Stimulated activated CD4-positive, alpha-beta T cell treated with anti-CD3 and anti-CD28 coated beads, Interleukin-4, amount 100 ng/mL, for 1 hour (primary cell): Measurements from ENCODE around the gene ITGB6.

Source experiments
- DNase-seq: peaks from one replicate; pipeline ENCODE4 v3.0.0-alpha.2; 2020

ITGB6 gene

GRCh38 chr2:160076914-160077313 is 123.2 kb downstream of the ITGB6 start:
- DNase-seq = no peak

DNA sequence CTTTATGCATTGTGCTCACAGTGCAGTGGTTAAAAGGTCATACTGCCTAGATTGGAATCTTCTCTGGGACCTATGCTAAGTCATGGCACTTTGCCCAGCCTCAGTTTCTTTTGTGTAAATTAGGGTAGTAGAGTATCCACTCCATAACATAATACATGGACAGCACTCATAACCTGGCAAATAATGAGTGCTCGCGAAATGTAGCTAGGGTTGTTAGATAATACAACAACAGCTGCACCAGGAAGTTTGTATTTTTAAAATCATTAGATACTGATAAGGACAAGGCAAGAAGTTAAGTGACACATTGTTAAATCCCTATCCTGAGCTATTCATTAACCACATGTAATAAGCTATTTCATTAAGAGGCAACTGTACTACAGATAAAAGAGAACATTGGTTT is 123.8 kb downstream of the ITGB6 start:
- no peak for DNase-seq

- DNase-seq = no peak
These were observed 124.9 kb downstream of the ITGB6 start for GRCh38 chr2:160075171-160075570.

DNA sequence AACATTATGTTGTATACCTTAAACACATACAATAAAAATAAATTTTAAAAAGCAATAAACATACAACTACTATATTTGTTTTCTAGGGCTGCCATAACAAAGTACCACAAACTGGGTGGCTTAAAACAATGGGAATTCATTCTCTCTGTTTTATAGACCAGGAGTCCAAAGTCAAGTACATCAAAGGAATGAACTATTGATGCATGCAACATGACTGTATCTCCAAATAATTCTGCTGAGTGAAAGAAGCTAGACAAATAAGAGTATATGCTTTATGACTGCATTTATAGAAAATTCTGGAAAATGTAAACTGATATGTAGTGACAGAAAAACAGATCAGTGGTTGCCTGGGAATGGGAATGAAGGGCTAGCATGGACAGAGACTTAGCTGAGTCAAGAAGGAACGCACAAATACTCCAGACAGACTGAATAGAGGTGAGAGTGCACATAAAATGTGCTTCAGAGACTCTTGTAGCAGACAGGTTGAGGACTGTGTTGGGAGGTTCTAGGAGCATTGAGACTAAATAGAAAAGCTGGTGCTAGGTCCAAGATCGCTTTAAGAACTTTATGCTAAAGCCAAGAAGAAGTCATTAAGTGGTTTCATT is 126.7 kb downstream of the ITGB6 start:
- no peak for DNase-seq

- DNase-seq = no peak
These were observed 131.2 kb downstream of the ITGB6 start for GRCh38 chr2:160068906-160069305.

DNA sequence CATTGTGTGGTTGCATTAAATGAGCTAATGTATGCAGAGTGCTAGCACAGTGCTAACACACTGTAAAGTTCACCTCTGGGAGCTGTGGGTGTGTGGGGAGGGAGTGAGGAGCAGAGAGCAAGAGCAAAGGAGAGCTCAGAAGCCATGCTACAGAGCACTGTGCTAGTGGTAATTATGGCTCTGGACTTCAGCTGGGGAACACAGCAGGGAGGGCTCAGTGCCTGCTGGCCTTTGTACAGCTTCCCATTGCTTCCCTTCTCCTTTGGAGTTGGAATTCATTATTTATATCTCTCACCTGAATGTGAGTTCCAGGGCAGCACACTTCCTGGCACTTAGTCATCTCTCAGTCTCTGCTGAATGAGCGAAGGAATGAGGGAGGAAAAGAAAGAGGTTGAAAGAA is 135.2 kb downstream of the ITGB6 start:
- DNase-seq = no peak

DNA sequence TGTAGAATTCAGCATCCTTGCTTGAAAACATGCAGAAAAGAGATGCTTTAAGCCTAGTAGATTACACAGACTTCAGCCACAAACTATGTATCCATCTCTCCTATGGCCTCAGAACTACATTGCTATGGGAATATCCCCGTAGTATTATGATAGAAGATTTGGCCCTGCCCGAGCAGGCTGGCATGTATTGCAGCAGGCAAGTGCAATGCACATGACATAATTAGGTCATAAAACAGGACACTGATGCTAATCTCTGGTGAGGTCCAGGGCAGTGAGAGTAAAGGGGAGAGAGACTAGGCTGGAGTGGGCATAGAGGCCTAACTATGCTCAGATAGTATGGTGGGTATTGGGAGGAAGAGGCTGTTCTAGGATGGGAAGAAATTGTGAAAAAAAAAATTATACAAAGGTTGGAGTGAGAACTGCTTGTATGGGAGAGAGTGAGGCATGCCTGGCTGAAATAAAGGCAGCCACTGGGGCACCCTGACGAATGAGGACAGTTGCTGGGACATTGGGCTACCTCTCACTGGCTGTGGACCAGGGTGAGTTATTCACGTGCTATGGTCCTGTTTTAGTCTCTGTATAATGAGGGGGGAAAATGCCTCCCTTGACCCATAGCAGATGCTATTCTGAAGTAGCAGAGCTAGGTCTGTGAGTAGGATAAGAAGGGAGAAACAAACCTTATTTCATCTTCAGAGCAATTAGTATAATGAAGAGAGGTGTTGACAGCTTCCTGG is 136.0 kb downstream of the ITGB6 start:
- no peak for DNase-seq

DNA sequence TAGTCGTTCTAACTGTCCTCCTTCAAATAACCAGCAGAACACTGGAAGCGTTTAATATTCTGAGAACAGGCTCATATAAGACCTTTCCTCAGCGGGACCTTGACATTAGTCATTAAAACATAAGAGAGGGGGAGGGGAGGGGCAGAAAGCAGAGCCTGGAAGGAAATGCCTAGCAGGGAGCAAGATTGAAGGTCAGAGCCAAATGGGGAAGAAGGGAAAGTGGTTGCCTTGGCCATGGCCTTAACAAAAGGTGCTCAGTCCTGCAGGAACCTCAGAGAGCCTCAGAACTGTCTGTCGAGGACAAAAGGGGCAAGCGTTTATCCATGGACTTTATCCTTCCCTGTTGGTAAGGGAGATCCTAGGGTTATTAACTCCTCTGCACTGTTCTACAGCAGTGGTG is 136.8 kb downstream of the ITGB6 start:
- no peak for DNase-seq

- DNase-seq = no peak
These were observed 137.6 kb downstream of the ITGB6 start, which contains the start of gene PLA2R1 for GRCh38 chr2:160062292-160063005. Gene PLA2R1 (minus strand): TSS chr2:160062615. CDS start chr2:160062403, 212 bp downstream.

GRCh38 chr2:160061944-160062291 is 138.2 kb downstream of the ITGB6 start:
- DNase-seq = no peak

DNA sequence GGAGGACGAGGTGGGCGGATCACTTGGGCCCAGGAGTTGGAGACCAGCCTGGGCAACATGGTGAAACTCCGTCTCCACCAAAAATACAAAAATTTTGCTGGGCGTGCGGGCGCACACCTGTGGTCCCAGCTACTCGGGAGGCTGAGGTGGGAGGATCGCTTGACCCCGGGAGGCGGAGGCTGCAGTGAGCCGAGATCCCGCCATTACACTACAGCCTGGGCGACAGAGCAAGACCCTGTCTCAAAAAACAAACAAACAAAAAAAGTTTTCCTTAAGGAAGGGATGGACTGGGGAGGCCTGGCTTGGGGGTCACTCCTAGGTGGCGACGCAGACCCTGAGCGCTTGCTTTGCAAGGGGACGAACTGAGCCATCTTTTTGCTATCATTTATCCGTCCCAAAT is 138.5 kb downstream of the ITGB6 start:
- DNase-seq = no peak

GRCh38 chr2:160060297-160060696 is 139.8 kb downstream of the ITGB6 start:
- no peak for DNase-seq

GRCh38 chr2:160057356-160057755 is 142.7 kb downstream of the ITGB6 start:
- no peak for DNase-seq

DNA sequence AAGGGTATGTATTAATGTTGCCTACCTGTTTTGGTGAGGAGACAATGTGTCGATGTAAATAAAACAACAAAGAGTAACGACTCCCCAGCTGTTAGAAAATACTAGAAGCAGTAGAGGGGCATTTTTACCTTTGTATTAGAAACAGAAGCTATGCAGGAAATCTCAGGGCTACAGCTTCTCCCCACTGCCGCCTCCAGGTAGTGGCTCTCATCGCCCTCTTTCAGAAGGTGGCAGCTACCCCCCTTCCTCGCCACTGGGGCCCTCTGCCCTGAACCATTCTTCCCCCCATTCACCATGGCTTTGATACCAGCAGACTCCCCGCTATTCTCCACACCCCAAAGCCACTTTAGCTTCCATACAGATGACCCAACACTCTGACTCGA is 144.4 kb downstream of the ITGB6 start:
- no peak for DNase-seq

DNA sequence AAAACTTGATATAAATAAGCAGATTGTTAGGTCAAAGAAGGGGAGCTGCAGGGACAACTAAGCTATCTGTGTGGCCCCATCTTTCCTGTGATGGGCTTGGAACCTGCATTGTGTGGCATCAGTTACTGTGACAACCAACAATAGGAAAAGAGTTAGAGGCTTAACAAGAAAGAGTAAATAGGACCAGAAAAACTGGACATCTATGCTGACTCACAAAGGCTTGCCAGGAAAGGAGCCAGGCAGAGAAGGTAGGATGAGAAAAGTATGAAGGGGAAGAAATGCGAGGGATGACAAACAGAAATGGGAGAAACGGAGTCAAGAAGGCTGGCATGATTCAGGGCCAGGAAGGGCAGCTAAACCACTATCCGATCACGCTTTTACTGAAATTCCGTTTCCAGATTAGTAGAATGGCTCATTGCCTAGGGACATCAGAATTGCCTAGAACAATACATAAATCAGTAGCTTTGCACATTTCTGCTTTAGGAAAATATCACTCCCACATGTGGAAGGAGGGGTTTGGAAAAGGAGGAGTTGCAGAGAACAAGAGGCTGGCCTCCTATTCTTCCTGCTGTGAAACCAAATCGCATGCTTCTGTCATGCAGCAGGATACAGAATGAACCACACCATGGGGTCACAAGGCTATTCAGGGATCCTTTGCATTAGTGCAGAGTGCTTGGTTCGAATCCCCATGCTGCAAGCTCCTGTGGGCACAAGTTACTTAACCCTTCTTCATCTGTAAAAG is 144.9 kb downstream of the ITGB6 start:
- DNase-seq = no peak

DNA sequence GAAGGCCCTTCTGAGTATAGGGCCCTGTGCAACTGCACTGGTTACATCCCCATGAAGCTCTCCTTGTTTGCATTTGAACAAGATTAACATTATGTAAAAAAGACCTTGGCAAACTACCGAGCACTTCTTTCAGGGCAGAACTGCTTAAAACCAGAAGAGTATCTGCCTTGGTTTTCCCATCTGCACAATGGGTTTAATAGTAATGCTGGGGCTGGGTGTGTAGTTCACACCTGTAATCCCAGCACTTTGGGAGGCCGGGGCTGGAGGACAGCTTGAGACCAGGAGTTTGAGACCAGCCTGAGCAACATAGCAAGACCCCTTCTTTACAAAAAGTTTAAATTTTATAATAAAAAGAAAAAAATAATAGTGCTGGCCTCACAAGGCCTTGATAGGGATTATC is 146.1 kb downstream of the ITGB6 start:
- no peak for DNase-seq

DNA sequence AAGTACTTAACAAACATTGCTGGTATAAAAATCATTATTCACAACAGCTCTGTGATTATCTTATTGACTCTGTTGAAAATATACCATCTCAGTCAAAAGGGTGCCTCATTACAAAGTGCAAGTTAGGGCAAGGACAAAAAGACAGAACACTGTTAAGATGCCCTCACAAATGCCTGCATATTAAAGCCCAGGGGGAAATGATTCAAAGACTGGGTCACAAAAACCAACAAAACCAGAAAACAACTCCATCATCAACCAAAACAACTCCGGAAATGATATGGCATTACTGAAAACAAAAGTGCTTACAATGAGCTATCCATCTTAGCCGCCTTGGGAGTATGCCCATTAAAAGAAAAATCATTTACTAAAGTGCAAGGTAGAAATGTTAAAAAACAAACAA is 147.5 kb downstream of the ITGB6 start:
- DNase-seq = no peak

DNA sequence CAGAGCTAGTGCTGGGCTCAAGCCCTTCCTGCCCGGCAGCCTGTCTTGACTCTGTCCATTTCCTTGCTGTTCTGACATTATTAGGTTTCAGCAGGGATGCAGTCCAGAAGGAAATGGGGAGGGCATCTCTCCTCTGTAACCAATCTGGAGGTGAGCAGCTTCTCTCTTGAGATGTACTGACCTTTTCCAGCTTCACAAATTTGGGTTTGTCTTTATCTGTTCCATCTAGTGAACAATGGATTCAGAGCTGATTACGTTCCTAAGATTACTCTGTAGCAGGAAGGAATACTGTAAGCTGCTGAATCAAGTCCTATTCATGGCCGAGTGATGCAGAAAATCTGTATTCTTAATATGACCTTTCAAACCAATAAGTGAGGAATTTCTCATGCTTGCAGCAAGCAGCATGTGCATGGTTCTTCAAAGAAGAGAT is 148.7 kb downstream of the ITGB6 start:
- no peak for DNase-seq

DNA sequence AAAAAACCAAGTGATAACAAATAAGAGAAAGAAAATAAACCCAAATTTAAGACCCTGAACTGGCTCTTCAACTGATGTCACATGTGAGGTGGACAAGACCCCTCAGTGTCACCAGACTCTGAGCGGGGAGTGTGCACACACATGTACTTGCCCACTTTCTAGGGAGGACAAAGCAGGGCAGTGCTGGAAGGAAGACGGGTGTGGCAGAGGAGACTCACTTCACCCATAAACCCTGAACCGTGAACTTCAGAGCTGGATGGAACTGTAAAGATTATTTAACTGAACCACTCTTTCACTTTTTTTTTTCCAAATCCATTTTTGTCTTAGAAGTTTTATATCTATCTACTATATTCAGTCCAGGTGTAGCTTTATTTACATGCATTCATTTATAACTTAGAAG is 149.9 kb downstream of the ITGB6 start:
- DNase-seq = no peak
